Gastrocnemius medialis (tissue), 4 donors: Measurements from ENCODE around the gene TSR3. TPM values are rescaled to one million over a fixed set of nuclear protein-coding genes. Genes with fewer than 3 reads are reported as not detected.

Experiments
- ATAC-seq, 2 donors: fragments of 150-250 bp; one replicate each; pipeline ENCODE4 v1.9.1; 2016
- DNase-seq, 2 donors: peaks; one replicate each; pipeline ENCODE4 v3.0.0-alpha.2; 2019
- H3K27ac ChIP-seq, 4 donors: fragments of 200-600 bp; sonication (generic); 1 replicate in 1 of 4; 2 replicates in 3 of 4; pipeline ENCODE4 v1.5.1; 2016 to 2018; ENCODE audit warnings: mild to moderate bottlenecking in 2 of 4, moderate library complexity in 1 of 4
- H3K27me3 ChIP-seq, 3 donors: fragments of 200-600 bp; sonication (generic) in 2 of 3; 1 replicate in 1 of 3; 2 replicates in 2 of 3; pipeline versions ENCODE4 v1.5.1 to v1.6.0; 2016 to 2019; ENCODE audit warnings: mild to moderate bottlenecking in 1 of 3, moderate library complexity in 1 of 3
- H3K36me3 ChIP-seq, 2 donors: fragments of 200-600 bp; sonication (generic) in 1 of 2; one replicate each; pipeline ENCODE4 v1.5.1; 2017 to 2018
- H3K4me1 ChIP-seq, 2 donors: fragments of 200-600 bp; sonication (generic) in 1 of 2; one replicate each; pipeline ENCODE4 v1.5.1; 2016 to 2017; ENCODE audit warnings: mild to moderate bottlenecking in 2 of 2
- H3K4me3 ChIP-seq, 4 donors: fragments of 200-600 bp; sonication (generic) in 3 of 4; 1 replicate in 1 of 4; 2 replicates in 3 of 4; pipeline ENCODE4 v1.5.1; 2016 to 2019; ENCODE audit warnings: mild to moderate bottlenecking in 2 of 4
- H3K9me3 ChIP-seq, 3 donors: fragments of 200-600 bp; sonication (generic) in 2 of 3; 1 replicate in 1 of 3; 2 replicates in 2 of 3; pipeline ENCODE4 v1.5.1; 2016 to 2019
- CTCF ChIP-seq, 5 experiments: fragments of 450-650 bp in 3 of 5; fragments of 200-600 bp in 2 of 5; sonication (generic) in 2 of 5; IDR thresholded peaks in 4 of 5; conservative IDR thresholded peaks in 1 of 5; 1 replicate in 4 of 5; 2 replicates in 1 of 5; pipeline ENCODE4 v1.5.1; 2016 to 2019; ENCODE audit warnings: antibody characterized with exemption in 5 of 5, mild to moderate bottlenecking in 3 of 5, moderate library complexity in 3 of 5
- POLR2A ChIP-seq, 2 donors: fragments of 450-650 bp; IDR thresholded peaks; one replicate each; pipeline ENCODE4 v1.6.1; 2017; ENCODE audit warnings: antibody characterized with exemption in 2 of 2, mild to moderate bottlenecking in 2 of 2, moderate library complexity in 2 of 2
- in situ Hi-C, 4 donors: fragments of 200-750 bp; cut with MboI; loops; one replicate each; pipeline versions ENCODE4 v1.15.0 to v1.8.0; 2017; ENCODE audit warnings: low sequenced_read_pairs in 4 of 4
- intact Hi-C: fragments of 100-400 bp; cut with DNase I; formaldehyde crosslinking; loops from one replicate; pipeline ENCODE4 v1.15.1; 2023; ENCODE audit warnings: low total_unique reads
- total RNA-seq, 4 donors: library from RNA; depleted of rRNA; stranded (reverse); fragments of >200 nt; gene quantifications; one replicate each; pipeline versions ENCODE4 v1.1.0 to v1.2.3, GENCODE V29; 2016

Gene TSR3
- total RNA-seq, 4 donors from 2014 or later, result 63.3 to 103 (median 72.4) TPM

GRCh38 chr16:1356061-1356900 lies 4.6 kb upstream of the TSR3 start:
- Histone ChIP-seq H3K4me3 (no peak overlapping the region), H3K36me3 (no peaks in the 10 kb centered on the region), H3K27me3 (no peaks in the 10 kb centered on the region), H3K4me1 (peaks cover 9 to 35% of the 10 kb centered on the region in 2 donors), H3K9me3 (no peaks in the 10 kb centered on the region), H3K27ac (no peak overlapping the region)
- in situ Hi-C loops (no loop called here), intact Hi-C loops (no loop called here)
- DNase-seq, result no peak
- ATAC-seq, result no peak
- no peak for TF ChIP-seq CTCF (IDR thresholded peaks at IDR 0.05 in 4 of 5, conservative IDR thresholded peaks at IDR 0.05 in 1 of 5)
- TF ChIP-seq POLR2A (IDR thresholded peaks at IDR 0.05), result no peak

- in situ Hi-C loops, result no loop called here
- no peaks in the 10 kb centered on the region for H3K9me3 ChIP-seq
- TF ChIP-seq POLR2A (IDR thresholded peaks at IDR 0.05) (no peak), CTCF (IDR thresholded peaks at IDR 0.05 in 4 of 5, conservative IDR thresholded peaks at IDR 0.05 in 1 of 5) (no peak)
- H3K27me3 ChIP-seq, result no peaks in the 10 kb centered on the region
- no peak overlapping the region for H3K4me3 ChIP-seq
- ATAC-seq (no peak), DNase-seq (no peak)
- intact Hi-C loops, result no loop called here
- H3K4me1 ChIP-seq, result peaks cover 15 to 41% of the 10 kb centered on the region in 2 donors
- no peak overlapping the region for H3K27ac ChIP-seq
- peaks cover 0 to 1% of the 10 kb centered on the region in 2 donors for H3K36me3 ChIP-seq
These were observed 3.9 kb upstream of the TSR3 start for GRCh38 chr16:1355591-1355990.

GRCh38 chr16:1354815-1355540 lies 3.3 kb upstream of the TSR3 start:
- no peak for TF ChIP-seq POLR2A (IDR thresholded peaks at IDR 0.05)
- no peak for TF ChIP-seq CTCF (IDR thresholded peaks at IDR 0.05 in 4 of 5, conservative IDR thresholded peaks at IDR 0.05 in 1 of 5)
- ATAC-seq (no peak), DNase-seq (no peak)
- intact Hi-C loops, result no loop called here
- no peak overlapping the region for H3K4me3 ChIP-seq
- in situ Hi-C loops, result no loop called here
- H3K9me3 ChIP-seq, result no peaks in the 10 kb centered on the region
- H3K27me3 ChIP-seq, result no peaks in the 10 kb centered on the region
- no peak overlapping the region for H3K27ac ChIP-seq
- peaks cover 0 to 7% of the 10 kb centered on the region in 2 donors for H3K36me3 ChIP-seq
- H3K4me1 ChIP-seq, result peaks cover 21 to 45% of the 10 kb centered on the region in 2 donors

- Histone ChIP-seq H3K36me3 (peaks cover 0 to 19% of the 10 kb centered on the region in 2 donors), H3K4me3 (peak overlapping the region; percentile 76 to 98 (median 86)), H3K27me3 (no peaks in the 10 kb centered on the region), H3K4me1 (peaks cover 21 to 43% of the 10 kb centered on the region in 2 donors), H3K9me3 (no peaks in the 10 kb centered on the region), H3K27ac (peak overlapping the region; percentile 44 to 84 (median 60))
- ATAC-seq (no peak), DNase-seq (no peak)
- in situ Hi-C loops, result no loop called here
- intact Hi-C loops, result loop anchor here (2.0 kb wide), 1 partner anchor 42 kb away; the partner anchor contains the start of gene UBE2I
- TF ChIP-seq POLR2A (IDR thresholded peaks at IDR 0.05) (no peak), CTCF (IDR thresholded peaks at IDR 0.05 in 4 of 5, conservative IDR thresholded peaks at IDR 0.05 in 1 of 5) (no peak)
These were observed 480 bp downstream of the TSR3 start for GRCh38 chr16:1351215-1351581.
